AG09309 (cell line): Measurements from ENCODE around the gene PCDHGC4.

Experiments used
- DNase-seq: peaks from one replicate; pipeline ENCODE4 v3.0.0-alpha.2; 2010; ENCODE audit warnings: low read depth
- H3K4me3 ChIP-seq: 2 replicates; pipeline ENCODE4 v1.5.1; 2011; ENCODE audit warnings: mild to moderate bottlenecking, low read depth, low read length, moderate library complexity; ENCODE audit not compliant: control insufficient read depth
- TF ChIP-seq, protein P1 (sequence below): IDR thresholded peaks from 2 replicates; pipeline ENCODE4 v1.5.1; 2011; ENCODE audit warnings: mild to moderate bottlenecking, low read depth, low read length, inconsistent platforms; ENCODE audit not compliant: insufficient read depth, control insufficient read depth; ENCODE audit errors: missing control alignments

PCDHGC4 gene

DNA sequence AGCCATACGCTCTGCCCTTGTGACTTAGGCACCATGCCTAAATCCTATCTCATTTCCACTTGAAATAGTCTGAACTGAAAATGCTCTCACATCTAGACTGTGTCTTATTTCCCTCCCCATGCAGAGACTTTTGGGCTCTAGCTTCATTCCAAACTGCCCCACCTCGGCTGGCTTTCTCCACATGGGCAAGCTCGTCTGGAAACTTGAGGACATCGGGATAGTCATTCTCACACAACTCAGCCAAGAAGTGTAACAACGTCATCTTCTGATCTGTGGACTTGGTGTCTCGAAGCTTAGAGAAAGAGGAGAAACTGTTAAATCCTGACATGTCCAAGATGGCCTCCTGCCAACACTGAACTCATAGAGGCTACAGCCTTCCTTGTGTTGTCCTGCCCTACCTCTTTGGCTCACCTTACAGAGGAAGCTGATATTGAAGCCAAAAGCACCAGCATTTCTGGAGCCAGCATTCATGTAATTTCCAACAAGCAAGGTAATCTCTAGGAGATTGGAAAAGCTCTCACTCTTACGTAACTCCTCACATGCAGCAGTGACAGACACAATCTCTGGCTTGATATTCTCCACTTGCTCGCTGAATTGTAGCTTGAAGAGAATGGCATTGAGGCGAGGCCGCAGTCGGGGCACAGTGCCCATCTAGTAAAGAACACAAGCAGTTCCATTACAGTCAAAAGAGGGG lies 43.6 kb downstream of the PCDHGC4 start:
- TF ChIP-seq, protein P1, sequence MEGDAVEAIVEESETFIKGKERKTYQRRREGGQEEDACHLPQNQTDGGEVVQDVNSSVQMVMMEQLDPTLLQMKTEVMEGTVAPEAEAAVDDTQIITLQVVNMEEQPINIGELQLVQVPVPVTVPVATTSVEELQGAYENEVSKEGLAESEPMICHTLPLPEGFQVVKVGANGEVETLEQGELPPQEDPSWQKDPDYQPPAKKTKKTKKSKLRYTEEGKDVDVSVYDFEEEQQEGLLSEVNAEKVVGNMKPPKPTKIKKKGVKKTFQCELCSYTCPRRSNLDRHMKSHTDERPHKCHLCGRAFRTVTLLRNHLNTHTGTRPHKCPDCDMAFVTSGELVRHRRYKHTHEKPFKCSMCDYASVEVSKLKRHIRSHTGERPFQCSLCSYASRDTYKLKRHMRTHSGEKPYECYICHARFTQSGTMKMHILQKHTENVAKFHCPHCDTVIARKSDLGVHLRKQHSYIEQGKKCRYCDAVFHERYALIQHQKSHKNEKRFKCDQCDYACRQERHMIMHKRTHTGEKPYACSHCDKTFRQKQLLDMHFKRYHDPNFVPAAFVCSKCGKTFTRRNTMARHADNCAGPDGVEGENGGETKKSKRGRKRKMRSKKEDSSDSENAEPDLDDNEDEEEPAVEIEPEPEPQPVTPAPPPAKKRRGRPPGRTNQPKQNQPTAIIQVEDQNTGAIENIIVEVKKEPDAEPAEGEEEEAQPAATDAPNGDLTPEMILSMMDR: no peak
- no peak overlapping the region for H3K4me3 ChIP-seq
- no peak for DNase-seq

DNA sequence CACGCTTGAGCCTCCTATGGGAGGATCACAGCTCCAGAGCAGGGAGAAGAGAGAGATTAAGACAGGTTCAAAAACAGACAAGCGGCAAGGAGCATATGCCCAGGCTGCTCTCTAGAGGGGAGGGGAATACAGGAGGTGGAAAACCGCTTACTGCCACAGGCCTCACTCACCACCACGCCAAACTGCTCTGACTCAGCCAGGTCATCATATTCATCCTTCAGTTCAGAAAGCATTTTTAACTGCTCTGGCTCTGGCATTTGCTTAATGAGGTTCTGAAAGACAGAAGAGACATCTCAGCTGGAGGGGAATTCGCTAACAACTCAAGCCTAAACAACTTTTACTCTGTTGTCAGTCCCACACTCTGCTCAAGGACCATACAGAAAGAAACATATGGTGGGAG lies 44.2 kb downstream of the PCDHGC4 start:
- no peak for DNase-seq
- no peak overlapping the region for H3K4me3 ChIP-seq
- TF ChIP-seq, protein P1: no peak

DNA sequence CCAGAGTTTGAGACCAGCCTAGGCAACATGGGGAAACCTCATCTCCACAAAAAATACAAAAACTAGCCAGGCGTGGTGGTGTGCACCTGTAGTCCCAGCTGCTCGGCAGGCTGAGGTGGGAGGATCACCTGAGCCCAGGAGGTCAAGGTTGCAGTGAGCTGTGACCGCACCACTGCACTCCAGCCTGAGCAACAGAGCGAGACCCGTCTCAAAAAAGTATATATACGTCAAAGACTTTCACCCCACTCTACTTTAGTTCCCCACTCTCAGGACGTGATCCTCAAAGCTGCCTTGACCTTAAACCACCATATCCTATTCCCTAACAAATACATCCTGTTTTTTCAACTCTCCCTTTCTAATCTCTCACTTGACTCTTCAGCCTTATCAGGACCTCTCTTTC lies 45.0 kb downstream of the PCDHGC4 start:
- TF ChIP-seq, protein P1: no peak

DNA sequence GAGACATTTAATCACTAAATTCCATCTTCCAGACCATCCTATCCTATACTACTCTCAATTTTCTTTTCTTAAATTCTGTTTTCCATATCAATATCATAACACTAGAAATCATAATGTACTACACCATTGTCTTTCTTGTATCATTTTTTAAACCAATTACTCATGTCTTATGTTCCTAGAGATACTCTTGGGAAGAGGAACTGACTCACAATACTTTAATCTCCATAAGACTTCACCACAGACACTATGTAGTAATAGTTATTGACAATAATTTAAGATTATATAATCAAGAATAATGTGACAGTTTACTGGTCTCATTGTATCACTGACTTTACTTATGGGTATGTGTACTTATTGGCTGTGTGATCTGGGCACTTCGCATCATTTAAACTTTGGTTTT lies 47.9 kb downstream of the PCDHGC4 start:
- no peak for DNase-seq
- TF ChIP-seq, protein P1: no peak
- no peak overlapping the region for H3K4me3 ChIP-seq

More for the DNA sequence above, 45.0 kb downstream of the PCDHGC4 start:
- no peak for DNase-seq
- H3K4me3 ChIP-seq: no peak overlapping the region

DNA sequence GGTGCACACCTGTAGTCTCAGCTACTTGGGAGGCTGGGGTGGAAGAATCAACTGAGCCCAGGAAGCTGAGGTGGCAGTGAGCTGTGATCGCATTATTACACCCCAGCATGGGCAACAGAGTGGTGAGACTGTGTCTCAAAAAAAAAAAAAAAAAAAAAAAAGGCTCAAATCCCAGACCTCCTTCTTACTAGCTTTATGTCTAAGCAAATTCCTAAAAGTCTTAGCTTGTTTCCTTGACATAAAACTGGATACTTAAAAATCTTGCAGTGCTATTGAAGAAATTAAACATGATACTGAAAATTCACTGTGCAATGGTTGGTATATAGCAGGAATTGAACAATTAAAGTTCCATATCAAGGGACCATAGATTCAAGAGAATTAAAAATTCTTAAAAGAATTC lies 49.1 kb downstream of the PCDHGC4 start:
- TF ChIP-seq, protein P1: no peak
- no peak overlapping the region for H3K4me3 ChIP-seq
- no peak for DNase-seq

DNA sequence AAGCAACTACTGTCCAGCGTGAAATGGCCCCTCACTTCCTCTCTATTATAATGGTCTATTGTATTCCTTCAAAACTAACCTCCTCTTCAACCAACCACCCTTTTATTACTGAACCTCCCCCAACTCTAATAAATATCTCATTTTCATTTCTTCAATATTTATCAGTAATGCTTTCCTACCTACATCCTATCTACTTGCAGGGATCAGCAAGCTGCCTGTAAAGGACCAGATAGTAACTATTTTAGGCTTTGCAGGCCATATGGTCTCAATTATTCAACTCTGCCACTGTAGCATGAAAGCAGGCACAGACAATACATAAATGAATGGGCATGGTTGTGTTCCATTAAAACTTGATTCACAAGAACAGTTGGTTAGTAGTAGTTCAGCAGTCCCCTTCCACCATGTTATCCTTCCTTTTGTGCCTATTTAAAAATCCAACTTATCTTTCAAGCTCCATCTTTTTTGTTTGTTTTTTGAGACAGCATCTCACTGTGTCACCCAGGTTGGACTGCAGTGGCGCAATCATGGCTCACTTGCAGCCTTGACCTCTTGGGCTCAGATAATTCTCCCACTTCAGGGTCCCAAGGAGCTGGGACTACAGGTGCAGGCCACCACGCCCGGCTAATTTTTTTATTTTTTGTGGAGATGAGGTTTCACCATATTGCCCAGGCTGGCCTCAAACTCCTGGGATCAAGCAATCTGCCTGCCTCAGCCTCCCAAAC lies 49.8 kb downstream of the PCDHGC4 start:
- no peak for DNase-seq
- TF ChIP-seq, protein P1: no peak
- no peak overlapping the region for H3K4me3 ChIP-seq
